A549 (cell line): ENCODE data around the gene MYO6. TPM values are rescaled to one million over a fixed set of nuclear protein-coding genes. Genes with fewer than 3 reads are reported as not detected.

ENCODE experiments used
- ATAC-seq, 2 experiments: fragments of 200-7000 bp in 1 of 2; fragments of >200 bp in 1 of 2; cut with Nextera tagmentation in 1 of 2; cut with Tn5 transposase in 1 of 2; 3 replicates each; pipeline versions ENCODE4 v1.8.0 to v1.9.1; 2018 to 2020; ENCODE audit warnings: mild to moderate bottlenecking in 1 of 2, moderate library complexity in 1 of 2
- CTCF ChIA-PET: fragments of 300-600 bp; sonication (Branson Sonifier 250); formaldehyde crosslinking; extraction: SDS; loops from one replicate; lab custom pipeline; 2021; ENCODE audit warnings: antibody characterized with exemption, inconsistent platforms; lab: Yijun Ruan, JAX
- POLR2A ChIA-PET: fragments of 350-600 bp; formaldehyde crosslinking; extraction: SDS; loops from one replicate; lab custom pipeline; 2021; ENCODE audit warnings: antibody characterized with exemption, inconsistent platforms; lab: Yijun Ruan, JAX
- DNase-seq, 2 experiments: peaks; one replicate each; pipeline versions ENCODE4 v3.0.0 to v3.0.0-alpha.2; 2011 to 2016; ENCODE audit warnings: low read depth in 1 of 2, low spot score in 1 of 2
- FAIRE-seq: peaks from 2 replicates; lab custom pipeline; 2011; peaks lifted over from hg19 to GRCh38; lab: Jason Lieb, UNC
- H3K27ac ChIP-seq, 2 experiments: fragments of >200 bp; sonication (Bioruptor Twin); formaldehyde crosslinking; 3 replicates each; pipeline ENCODE4 v1.5.1; 2016 to 2017
- H3K4me1 ChIP-seq: fragments of >200 bp; sonication (Bioruptor Twin); formaldehyde crosslinking; 3 replicates; pipeline ENCODE4 v1.6.1; 2016
- H3K4me2 ChIP-seq: fragments of >200 bp; sonication (Bioruptor Twin); formaldehyde crosslinking; 3 replicates; pipeline ENCODE4 v1.6.1; 2016
- H3K4me3 ChIP-seq: fragments of >200 bp; sonication (Bioruptor Twin); formaldehyde crosslinking; 3 replicates; pipeline ENCODE4 v1.5.1; 2016
- H3K9me3 ChIP-seq: fragments of >200 bp; sonication (Bioruptor Twin); formaldehyde crosslinking; 3 replicates; pipeline ENCODE4 v1.6.1; 2016
- BHLHE40 ChIP-seq: IDR thresholded peaks from 2 replicates; pipeline ENCODE4 v1.6.1; 2012; ENCODE audit warnings: low read depth, low read length, inconsistent platforms
- CBX2 ChIP-seq: fragments of 200-600 bp; sonication (generic); IDR thresholded peaks from 2 replicates; pipeline ENCODE4 v1.6.1; 2016; ENCODE audit warnings: low read depth, mild to moderate bottlenecking, borderline replicate concordance
- CHD4 ChIP-seq: fragments of 200-600 bp; sonication (generic); IDR thresholded peaks from 2 replicates; pipeline ENCODE4 v1.6.1; 2016; ENCODE audit warnings: antibody characterized with exemption, mild to moderate bottlenecking, borderline replicate concordance
- EHF ChIP-seq: fragments of 250-450 bp; sonication (Bioruptor Pico); IDR thresholded peaks from 2 replicates; pipeline ENCODE4 v1.5.0; 2020; ENCODE audit warnings: mild to moderate bottlenecking
- EHMT2 ChIP-seq: fragments of 200-600 bp; sonication (generic); IDR thresholded peaks from 2 replicates; pipeline ENCODE4 v1.6.1; 2016; ENCODE audit warnings: antibody characterized with exemption, low read depth, mild to moderate bottlenecking, moderate library complexity
- ESRRA ChIP-seq: fragments of 150-350 bp; IDR thresholded peaks from 2 replicates; pipeline ENCODE4 v1.6.1; 2014; ENCODE audit warnings: mild to moderate bottlenecking, low read length, borderline replicate concordance
- HDAC2 ChIP-seq: fragments of 200-600 bp; sonication (generic); IDR thresholded peaks from 2 replicates; pipeline ENCODE4 v1.6.1; 2016
- HMGXB4 ChIP-seq: fragments of 250-450 bp; sonication (Bioruptor Pico); IDR thresholded peaks from 2 replicates; pipeline ENCODE4 v1.5.0; 2021; ENCODE audit warnings: mild to moderate bottlenecking, moderate library complexity, borderline replicate concordance
- HOXA7 ChIP-seq: fragments of 250-450 bp; sonication (Bioruptor Pico); IDR thresholded peaks from 2 replicates; pipeline ENCODE4 v1.5.0; 2020; ENCODE audit warnings: mild to moderate bottlenecking, moderate library complexity
- KDM1A ChIP-seq: fragments of 200-600 bp; sonication (generic); IDR thresholded peaks from 2 replicates; pipeline ENCODE4 v1.6.1; 2016; ENCODE audit warnings: low read depth, mild to moderate bottlenecking
- MAX ChIP-seq: IDR thresholded peaks from 2 replicates; pipeline ENCODE4 v1.6.1; 2012
- MYC ChIP-seq: IDR thresholded peaks from 2 replicates; pipeline ENCODE4 v1.6.1; 2012; ENCODE audit warnings: mild to moderate bottlenecking, inconsistent platforms, low read length, improper control_type of control experiment, borderline replicate concordance
- PBX3 ChIP-seq: IDR thresholded peaks from 2 replicates; pipeline ENCODE4 v1.6.1; 2012
- POLR2A ChIP-seq: IDR thresholded peaks from 2 replicates; pipeline ENCODE4 v1.6.1; 2012; ENCODE audit warnings: mild to moderate bottlenecking, low read length
- POLR2AphosphoS2 ChIP-seq: conservative IDR thresholded peaks from 2 replicates; pipeline ENCODE4 v1.6.1; 2012; ENCODE audit warnings: low read length, improper control_type of control experiment, inconsistent platforms
- REST ChIP-seq: fragments of 200-600 bp; sonication (generic); IDR thresholded peaks from 2 replicates; pipeline ENCODE4 v1.6.1; 2016; ENCODE audit warnings: antibody characterized with exemption, mild to moderate bottlenecking, moderate library complexity
- RFX5 ChIP-seq: fragments of 450-650 bp; IDR thresholded peaks from 2 replicates; pipeline ENCODE4 v1.7.1; 2014; ENCODE audit warnings: antibody characterized with exemption, mild to moderate bottlenecking, moderate library complexity
- RNF2 ChIP-seq: fragments of 200-600 bp; sonication (generic); IDR thresholded peaks from 2 replicates; pipeline ENCODE4 v1.6.1; 2016; ENCODE audit warnings: low read depth, mild to moderate bottlenecking, antibody characterized with exemption, moderate library complexity, borderline replicate concordance
- ZNF302 ChIP-seq: fragments of 250-450 bp; sonication (Bioruptor Pico); IDR thresholded peaks from 2 replicates; pipeline ENCODE4 v1.9.0; 2021; ENCODE audit warnings: inconsistent platforms, mild to moderate bottlenecking, moderate library complexity
- WGBS: methylation state at CpG from one replicate; pipeline ENCODE4 v1.1.6; 2017; ENCODE audit errors: missing lambda C conversion rate; 5-methylcytosine and 5-hydroxymethylcytosine counted together
- polyA plus RNA-seq, 4 experiments: library from polyadenylated mRNA; depleted of rRNA in 3 of 4; stranded (reverse); fragments of >200 nt; fragmentation: RNase III in 1 of 4; extraction: RNeasy Plus Mini Kit Qiagen cat#74134 plus additional on column Dnase treatment in 1 of 4; gene quantifications; 2 replicates in 3 of 4; 3 replicates in 1 of 4; pipeline ENCODE4 v1.2.3, GENCODE V29; 2011 to 2017

MYO6 gene
- polyA plus RNA-seq, 2 of the 4 experiments (the other 2 are of a cell fraction), result 10.8 to 17.3 TPM

- no peak for ATAC-seq
- WGBS, result 73% methylated on average over 3 of the region's 3 CpGs
- H3K4me2 ChIP-seq, result no peak overlapping the region
- ChIA-PET CTCF (interaction anchor here (2.9 kb wide), 1 partner anchor 13 kb away, joined by 13 read pairs; no protein-coding TSS in a partner anchor), POLR2A (no interaction called here)
- no peaks in the 10 kb centered on the region for H3K9me3 ChIP-seq
- no peak for TF ChIP-seq HDAC2
- TF ChIP-seq PBX3, result no peak
- no peak for TF ChIP-seq RFX5
- no peak for TF ChIP-seq MAX
- TF ChIP-seq KDM1A, result no peak
- no peak for TF ChIP-seq POLR2AphosphoS2
- no peak for TF ChIP-seq ESRRA
- no peak for TF ChIP-seq MYC
- TF ChIP-seq ZNF302, result no peak
- TF ChIP-seq RNF2, result no peak
- TF ChIP-seq HOXA7 (CRISPR knock-in tag), result no peak
- TF ChIP-seq EHF (CRISPR knock-in tag), result no peak
- no peak for TF ChIP-seq HMGXB4 (CRISPR knock-in tag)
- TF ChIP-seq POLR2A, result no peak
- TF ChIP-seq REST, result no peak
- no peak for TF ChIP-seq BHLHE40
- no peaks in the 10 kb centered on the region for H3K4me1 ChIP-seq
- no peak for DNase-seq
- no peak for FAIRE-seq
- no peak overlapping the region for H3K4me3 ChIP-seq
- H3K27ac ChIP-seq, result no peak overlapping the region
Measured at GRCh38 chr6:75906871-75907270, 157.8 kb downstream of the MYO6 start.

- FAIRE-seq (no peak), ATAC-seq (no peak), DNase-seq (no peak)
- Histone ChIP-seq H3K9me3 (no peaks in the 10 kb centered on the region), H3K4me1 (no peaks in the 10 kb centered on the region), H3K27ac (no peak overlapping the region), H3K4me2 (no peak overlapping the region), H3K4me3 (no peak overlapping the region)
- ChIA-PET POLR2A (no interaction called here), CTCF (interaction anchor here (2.9 kb wide), 1 partner anchor 14 kb away, joined by 13 read pairs; no protein-coding TSS in a partner anchor)
- WGBS, result 80% methylated on average over 2 of the region's 2 CpGs
- no peak for TF ChIP-seq CHD4
- no peak for TF ChIP-seq MYC
- TF ChIP-seq EHMT2, result no peak
- no peak for TF ChIP-seq CBX2
- TF ChIP-seq POLR2A, result no peak
Measured at GRCh38 chr6:75907444-75907843, 158.4 kb downstream of the MYO6 start.
